OCI-LY3 (cell line): ENCODE measurements around the gene TUBGCP2.

Experiments used
- CTCF ChIP-seq: fragments of 200-600, 300-600 bp; sonication (generic); IDR thresholded peaks from 2 replicates; pipeline ENCODE4 v1.5.1; 2014; ENCODE audit warnings: antibody characterized with exemption, low read length, low read depth
- EZH2phosphoT487 ChIP-seq: fragments of 200-600 bp; shearing (Covaris generic); IDR thresholded peaks from 2 replicates; pipeline ENCODE4 v1.6.1; 2018; ENCODE audit warnings: antibody characterized with exemption, mixed run types, low read depth

- TF ChIP-seq CTCF (no peak), EZH2phosphoT487 (no peak)
Measured at GRCh38 chr10:133350283-133350949, 41.7 kb upstream of the TUBGCP2 start.
